Fibroblast of peridontal ligament (primary cell): ENCODE measurements around the gene SNX22.

Experiments used
- DNase-seq: peaks from one replicate; pipeline ENCODE4 v3.0.0-alpha.2; 2010; ENCODE audit errors: extremely low read depth

Gene SNX22

DNA sequence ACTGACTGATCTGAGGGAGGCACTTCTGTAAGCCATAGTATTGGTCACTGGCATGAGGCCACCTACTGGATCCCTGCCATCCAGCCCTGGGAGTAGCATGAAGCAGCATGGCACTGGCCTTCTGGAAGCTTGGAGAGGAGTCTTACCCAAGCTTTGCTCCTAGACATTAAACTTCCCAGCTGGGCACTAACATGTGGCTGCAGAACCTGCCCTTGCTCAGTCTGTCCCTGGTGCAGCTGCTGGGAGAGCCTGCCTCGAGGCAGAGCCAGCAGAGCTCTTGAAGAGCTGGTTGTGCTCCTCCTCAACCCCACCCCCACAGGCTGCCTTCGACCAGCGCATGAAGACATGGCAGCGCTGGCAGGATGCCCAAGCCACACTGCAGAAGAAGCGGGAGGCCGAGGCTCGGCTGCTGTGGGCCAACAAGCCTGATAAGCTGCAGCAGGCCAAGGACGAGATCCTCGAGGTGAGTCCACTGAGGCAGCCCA is 17.1 kb upstream of the SNX22 start:
- peak; percentile 57 for DNase-seq

DNA sequence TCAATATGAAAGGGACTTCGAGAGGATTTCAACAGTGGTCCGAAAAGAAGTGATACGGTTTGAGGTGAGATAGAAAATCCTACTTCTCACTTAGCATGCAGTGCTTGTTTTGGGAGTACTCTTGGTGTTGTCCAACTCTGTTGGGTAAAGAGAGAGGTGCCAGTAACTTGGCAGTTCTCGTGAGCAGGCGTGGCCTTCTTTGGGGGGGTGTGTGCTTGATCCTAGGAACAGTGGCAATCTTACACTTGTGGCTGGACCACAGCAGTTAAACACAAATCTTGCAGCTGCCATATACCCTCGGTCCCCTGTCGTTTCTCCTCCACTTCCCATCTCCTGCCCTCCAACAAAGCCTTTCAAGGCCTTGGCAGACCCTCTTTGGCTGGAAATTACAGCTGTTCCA is 15.2 kb upstream of the SNX22 start:
- no peak for DNase-seq

DNA sequence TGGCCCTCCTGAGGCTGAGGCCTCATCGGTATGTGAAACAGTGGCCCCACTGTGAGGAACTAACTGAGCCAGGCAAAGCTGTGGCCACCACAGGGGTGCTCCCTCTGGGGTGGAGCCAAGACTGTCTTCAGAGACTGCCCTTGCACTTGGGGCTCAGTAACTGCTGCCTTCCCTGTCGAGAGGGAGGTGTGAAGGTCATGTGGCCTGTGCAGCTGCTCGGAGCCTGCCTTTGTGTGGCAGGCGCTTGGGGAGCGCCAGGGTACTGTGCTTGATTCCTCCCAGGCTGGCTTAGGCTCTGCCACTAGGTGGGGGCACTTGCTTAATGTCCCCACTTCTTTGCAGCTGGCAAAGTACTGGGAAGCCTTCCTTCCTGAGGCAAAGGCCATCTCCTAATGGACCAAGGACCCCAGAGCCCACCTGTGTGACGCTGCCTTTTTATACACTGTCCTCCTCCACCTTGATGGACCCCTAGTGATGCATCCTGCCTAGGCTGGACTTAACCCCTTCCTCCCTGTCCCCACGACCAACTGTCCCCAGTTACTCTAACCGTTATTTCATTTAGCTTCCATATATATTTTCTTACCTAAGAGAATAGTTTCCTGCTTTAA is 14.2 kb upstream of the SNX22 start:
- no peak for DNase-seq

DNA sequence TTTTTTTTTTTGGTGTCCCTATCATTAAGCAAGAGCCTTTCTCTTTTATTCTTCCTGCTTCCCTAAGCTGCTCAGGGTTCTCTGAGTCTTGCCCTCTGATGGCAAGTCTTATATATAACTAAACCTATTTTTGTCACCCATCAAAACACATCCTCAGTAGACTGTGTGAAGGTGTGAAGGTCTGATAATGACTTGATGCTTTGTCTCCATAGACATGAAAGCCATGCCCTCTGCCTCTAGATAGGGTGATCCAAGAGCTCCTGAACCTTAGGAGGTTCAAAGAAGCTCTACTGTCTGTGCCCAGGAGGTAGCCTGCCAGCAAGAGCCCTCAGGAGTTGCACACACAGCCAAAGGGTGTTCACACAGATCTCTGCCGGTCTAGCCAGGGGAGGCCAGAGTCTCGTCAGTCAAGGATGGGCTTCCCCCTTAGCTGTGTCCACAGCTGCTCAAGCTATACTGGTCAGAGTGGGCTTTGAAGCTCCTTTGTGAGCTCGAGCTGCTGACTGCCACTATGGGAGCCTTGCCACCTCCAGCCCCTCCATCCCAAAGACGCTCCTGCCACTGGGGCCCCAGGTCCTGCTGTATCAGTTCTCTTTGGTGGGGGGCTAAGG is 13.1 kb upstream of the SNX22 start:
- DNase-seq, result no peak

DNA sequence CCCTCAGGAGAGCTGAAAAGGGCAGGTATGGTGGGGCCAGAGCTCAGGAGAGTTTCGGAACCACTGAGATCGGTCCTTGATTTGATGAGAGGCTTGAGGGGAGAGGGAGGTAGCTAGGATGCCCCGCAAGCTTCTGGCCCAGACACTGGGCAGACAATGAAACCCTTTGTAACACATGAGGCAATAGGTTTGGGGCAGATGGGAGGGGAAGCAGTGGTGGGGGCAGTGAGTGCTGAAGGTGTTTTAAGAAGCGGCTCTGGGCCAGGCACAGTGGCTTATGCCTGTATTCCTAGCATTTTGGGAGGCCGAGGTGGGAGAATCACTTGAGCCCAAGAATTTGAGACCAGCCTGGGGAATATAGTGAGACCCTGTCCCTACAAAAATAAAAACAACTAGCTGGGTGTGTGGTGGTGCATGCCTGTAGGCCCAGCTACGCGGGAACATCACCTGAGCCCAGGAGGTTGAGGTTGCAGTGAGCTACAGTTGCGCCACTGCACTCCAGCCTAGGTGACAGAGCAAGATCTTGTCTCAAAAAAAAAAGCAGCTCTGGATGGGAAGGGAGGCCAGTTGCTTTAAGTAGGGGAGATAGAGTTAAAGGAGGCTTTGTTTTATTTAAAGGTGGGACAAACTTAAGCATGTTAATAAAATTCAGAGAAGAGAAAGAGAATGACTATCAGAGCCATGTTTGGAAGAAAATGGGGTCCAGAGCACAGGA is 9.6 kb upstream of the SNX22 start:
- no peak for DNase-seq

DNA sequence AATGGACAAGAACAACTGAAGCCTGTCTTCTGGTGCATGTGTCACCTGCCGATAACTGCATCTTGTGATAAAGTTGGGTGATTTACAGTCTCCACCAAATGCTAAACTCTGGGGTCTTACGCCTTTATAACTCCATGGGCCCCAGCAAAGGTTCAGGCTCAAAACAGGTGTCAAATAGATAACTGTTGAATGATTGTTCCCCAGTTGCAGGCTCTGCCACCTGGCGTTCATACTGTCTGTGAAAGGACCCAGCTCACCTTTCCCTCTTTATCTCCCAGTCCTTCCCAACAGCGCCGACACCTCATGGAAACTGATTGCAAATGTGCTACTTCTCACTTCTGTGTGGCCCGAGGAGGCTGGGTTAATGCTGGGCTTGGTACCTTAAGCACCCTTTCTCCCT is 8.3 kb upstream of the SNX22 start:
- no peak for DNase-seq

DNA sequence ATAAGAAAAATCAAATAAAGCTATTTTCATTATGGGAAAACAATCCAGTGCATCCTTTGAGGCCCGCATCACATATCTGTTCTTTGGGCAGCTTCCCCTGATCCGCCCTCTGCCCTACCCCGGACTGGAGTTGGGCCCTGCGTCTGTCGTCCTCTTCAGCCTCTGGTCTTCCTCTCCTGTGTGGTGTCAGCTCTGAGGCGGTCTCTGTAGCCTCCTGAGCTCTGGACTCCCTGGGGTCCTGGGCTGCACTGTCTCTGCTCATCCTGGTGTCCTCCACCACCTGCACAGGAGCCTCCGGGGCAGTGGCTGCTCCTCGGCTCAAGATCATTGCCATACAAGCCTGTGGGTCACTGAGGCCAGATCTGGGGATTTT is 7.4 kb upstream of the SNX22 start:
- DNase-seq, result no peak

DNA sequence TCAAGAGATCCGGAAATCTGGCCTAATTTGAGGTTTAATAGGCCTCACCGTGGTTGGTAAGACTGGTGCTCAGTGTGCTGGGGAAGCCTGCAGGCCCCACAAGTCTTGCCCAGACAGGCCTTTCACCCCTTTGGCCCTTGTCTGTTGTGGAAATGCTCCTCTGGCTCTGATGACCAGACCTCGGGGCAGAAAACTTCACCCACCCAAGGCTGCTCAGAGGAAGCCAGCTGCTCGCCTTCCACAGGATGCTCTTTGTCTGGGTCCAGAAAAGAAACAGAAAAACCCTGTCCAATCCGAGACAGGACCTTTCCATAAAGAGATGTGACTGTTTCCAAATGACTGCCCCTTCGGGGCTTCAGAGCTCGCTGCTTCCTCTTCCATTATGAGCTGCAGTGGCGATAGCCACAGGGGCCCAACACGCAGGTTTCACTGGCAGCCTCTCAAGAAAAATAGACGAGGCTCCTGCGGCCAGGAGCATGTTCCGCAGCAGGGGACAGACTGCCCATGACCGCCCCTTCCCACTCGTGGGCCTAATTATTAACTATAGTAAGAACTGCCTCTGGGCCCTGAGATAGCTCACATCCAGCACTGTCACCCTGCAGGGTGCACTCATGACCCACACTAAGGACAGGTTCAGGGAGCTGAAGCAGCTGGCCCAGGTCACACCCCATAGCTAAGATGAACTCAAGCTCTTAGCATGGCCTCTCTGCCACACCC is 6.8 kb upstream of the SNX22 start:
- DNase-seq, result no peak

DNA sequence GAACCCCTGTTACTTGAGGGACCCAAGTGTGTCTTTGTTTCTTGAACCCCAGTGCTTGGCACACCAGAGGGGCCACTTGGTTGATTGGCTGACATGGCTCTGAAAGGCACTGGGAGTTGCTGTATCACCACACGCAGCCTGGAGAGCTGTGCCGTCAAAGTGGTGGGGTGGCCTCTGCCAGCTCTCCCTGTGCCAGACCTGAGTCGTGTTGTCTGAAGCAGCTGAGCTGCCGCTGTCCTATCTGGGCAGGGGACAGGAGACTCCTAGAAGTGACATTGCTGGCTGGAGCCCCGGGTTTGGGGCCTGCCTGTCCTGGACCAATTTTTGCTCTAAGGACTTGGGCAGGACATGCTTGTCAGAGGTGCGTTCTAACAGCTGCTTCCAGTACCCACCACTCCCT is 5.5 kb upstream of the SNX22 start:
- no peak for DNase-seq

DNA sequence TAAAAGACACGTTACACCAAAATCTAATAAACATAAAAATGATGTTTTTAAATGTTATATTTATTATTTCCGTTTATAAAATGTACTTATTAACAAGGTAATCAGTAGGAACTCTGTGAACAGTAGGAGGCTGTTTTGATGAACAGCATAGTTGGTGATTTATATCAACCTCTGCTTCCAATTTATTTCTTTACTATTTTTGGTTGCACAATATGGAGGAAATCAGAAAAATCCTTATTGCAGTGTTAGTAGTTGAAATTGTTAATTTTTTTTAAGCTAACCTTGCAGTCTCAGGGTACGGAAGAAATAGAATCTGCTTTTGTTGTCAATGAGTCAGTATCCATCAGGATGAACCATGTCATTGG is 5.0 kb upstream of the SNX22 start:
- no peak for DNase-seq

DNA sequence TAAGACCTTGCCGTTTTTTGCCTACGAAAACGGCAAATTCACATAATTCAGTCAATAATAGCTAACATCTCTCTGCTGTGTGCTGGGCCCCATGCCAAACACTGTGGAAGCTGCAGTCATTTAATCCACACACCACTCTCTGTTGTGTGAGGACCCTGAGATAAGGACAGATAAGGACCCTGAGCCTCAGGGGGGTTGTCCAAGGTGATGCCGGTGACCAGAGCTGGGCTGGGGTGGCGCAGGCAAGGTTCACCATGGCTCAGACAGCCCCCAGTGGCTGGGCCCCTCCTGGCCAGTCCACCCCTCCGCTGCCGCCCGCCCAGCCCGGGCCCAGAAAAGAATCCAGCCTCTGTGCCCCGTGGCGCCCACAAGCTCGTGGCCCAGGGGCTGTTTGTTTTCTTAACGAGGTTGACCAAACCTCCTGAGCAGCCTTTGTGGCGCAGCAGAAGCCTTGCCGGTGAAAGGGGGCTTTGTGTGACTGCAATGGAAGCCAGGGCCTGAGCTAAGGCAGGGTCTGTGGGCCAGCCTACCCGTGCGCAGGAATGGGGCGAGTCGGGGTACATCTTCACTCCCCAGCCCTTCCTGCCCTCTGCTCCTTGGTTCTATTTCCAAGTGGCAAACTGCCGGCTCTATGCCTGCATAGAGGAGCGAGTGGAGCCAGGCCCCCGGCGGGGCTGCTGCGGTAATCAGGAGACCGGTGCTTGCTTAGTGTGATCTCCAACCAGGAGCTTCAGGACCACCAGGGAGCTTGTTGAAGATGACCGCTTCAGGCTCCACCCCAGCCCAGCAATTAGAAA is 4.4 kb upstream of the SNX22 start:
- no peak for DNase-seq

DNA sequence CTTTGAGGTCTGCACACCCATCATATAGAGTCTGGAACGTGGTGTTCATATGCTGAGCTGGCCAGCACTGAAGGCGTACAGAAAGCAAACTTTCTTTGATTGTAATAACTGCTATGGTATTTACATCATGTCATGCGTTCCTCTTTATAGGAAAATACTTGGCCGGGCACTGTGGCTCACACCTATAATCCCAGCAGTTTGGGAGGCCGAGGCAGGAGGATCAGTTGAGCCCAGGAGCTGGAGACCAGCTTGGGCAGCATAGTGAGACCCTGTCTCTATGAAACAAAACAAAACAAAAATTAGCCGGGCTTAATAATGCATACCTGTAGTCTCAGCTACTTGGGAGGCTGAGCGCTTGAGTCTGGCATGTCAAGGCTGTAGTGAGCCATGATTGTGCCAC is 3.4 kb upstream of the SNX22 start:
- no peak for DNase-seq

DNA sequence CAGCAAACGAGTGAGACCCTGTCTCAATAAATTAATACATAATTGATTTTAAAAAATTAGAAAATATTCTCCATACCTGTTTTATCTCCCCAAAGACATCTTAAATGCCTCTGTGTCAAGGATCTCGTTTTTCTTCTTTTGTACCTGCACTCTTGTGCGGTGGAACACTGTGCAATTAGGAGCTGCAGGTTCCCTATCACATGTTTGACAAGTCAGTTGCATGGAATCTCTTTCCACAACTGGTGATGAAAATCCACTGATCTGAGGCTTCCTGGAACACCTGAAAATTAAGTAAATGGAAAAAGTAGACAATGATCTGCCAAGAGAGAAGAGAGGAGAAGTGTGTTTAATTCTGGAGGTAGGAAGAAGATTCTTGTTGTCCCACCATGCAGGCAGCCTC is 3.0 kb upstream of the SNX22 start:
- DNase-seq, result no peak

DNA sequence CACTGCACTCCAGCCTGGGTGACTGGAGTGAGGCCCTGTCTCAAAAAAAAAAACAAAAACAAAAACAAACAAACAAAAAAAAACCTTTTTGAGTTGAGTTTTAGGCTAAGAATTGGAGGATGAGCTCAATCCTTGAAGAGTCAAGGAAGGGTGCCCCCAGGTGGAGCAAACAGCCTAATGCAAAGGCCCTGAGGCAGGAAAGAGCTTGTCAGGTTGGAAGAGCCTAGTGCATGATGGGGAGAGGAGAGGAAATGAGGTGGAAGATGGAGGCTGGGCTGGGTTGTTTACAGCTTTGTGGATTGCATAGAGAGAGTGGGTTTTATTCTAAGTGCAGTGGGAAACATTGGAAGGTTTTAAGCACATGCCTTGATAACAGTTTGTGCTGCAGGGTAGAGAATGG is 2.1 kb upstream of the SNX22 start:
- DNase-seq, result no peak

DNA sequence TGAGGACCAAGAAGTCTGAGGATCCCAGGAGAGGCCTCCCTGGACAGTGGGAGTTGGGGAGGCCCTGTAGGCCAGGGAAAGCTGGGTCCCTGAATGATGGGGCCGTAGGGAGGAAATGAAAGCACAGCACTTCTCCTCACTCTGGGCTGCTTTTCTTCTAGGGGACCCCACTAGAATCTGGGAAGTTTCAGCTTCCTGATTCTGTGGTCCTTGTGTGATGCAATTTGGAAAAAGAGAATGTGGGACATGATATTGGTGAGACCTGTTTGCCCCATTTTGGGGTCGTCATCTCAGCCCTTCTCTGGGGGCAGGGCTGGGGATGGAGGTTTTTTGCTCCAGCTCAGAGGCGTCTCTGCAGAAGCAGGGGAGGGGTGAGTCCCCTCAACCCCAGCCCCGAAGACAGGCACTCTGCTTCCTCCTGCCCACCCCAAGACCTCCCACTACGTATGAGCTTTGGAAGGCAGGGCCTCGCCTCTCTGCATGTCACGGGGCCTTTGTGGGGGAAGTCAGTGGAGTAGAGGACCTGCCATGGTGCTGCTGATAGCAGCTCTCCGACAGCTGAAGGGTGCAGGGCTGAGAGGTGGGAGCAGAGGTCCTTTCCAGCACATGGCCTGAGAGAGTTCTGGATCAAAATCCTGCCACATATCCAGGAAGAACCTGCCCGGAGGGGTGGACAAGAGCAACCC is 1.5 kb upstream of the SNX22 start:
- no peak for DNase-seq

DNA sequence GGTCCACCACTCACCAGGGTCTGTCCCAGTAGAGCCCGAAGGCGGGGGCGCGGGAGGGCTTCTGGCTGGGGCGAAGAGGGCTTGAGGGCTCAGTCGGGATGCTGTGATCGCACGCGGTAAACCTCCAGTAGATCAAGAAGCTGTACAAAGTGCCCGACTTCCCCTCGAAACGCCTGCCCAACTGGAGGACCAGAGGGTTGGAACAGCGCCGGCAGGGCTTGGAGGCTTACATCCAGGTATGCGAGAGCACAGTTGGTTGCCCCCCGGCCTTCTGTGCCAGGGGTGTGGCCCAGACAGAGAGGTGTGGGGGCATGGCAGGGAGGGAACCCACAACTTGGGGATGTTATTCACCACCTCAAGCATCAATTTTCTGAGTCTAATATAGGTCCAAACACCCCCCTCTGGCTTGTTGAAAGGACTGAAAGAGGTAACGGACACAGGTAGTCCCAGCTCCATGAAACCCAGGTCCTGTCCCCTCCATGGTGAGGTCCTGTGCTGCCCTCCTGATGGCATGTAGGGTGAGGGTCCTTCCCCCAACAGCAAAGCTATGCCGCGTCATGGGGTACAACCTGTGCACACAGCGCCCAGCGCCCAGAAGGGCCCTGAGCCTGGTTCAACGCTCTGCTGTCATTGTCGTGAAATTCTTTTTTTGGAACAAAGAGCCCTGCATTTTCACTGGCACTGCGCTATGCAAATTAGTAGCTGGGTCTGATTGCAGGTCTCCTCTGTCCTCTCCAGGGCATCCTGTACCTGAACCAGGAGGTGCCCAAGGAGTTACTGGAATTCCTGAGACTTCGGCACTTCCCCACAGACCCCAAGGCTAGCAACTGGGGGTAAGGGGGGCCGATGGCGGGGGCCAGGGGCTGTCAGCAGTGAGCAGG is 1.2 kb downstream of the SNX22 start:
- DNase-seq, result no peak

DNA sequence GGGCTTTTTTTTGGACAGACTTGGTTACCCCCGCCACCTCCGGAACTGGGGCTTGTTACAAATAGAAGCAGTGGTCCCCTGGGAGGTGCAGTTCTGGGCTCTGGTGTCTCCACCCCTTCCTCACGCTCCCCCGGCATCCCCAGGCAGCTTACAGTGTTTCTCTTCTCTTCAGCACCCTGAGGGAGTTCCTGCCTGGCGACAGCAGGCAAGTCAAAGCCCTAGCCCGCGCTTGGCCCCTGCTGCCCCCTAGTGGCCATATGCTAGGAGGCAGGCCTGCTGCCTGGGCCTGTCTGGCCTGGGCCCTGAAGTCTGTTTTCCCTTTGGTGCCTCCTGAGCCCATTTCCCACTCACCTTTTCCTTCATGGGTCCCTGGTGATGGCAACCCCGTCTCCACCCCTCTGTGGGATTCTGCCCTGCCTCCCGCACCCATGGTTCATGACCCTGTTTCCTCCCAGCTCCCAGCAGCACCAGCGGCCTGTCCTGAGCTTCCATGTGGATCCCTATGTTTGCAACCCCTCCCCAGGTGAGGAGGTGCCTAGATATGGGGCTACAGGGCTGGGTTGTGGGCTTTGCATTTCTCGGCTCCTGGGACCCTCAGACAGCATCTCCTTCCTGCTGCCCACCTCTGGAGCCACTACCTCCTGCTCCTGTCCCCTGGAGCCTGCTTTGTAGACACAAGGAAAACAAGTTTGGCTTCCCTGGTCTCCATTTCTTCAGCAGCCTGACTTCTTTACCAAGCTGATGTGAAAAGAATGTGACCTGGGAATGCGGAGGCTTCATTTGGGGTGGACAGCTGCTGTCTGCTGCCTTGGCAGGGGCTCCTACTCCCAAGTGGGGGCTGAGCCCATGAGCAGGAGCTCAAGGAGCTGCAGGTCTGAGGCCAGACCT is 2.2 kb downstream of the SNX22 start:
- DNase-seq, result peak; percentile 75

DNA sequence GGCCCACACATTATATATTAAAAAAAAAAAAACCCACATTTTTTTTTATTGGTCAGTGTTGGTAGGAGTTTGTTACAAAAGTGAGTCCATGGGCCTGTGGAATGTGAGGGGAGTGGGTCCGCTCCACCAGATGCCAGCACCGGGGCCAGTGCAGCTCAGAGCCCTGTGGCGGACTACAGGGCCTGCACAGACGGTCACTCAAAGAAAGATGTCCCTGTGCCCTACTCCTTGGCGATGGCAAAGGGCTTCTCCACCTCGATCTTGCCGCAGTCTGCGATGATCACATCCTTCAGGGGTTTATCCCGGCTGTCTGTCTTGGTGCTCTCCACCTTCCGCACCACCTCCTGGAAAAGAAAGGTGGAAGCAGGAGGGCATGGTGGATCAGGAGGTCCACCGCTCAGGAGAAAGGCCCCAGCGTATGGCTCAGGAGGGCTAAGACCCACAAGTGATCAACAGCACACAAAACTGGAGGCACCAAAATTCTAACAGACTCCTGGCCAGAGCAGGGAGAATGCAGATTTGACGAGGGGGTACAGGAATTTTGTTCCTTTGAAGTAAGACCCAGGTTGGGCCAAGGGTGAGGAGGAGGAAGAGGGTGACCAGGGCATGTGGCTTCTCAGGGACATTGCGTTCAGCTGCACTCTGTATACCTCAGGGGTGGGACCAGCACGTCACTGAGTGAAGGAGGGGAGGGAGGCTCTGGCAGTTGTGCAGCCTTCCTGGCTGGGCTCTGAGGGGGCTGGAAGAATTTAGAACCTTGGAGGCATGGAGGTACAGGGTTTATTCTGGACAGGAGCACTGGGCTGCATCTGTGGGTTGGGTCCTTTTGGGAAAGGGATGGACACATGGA is 4.5 kb downstream of the SNX22 start:
- no peak for DNase-seq
